AG08396 (cell line): ENCODE measurements around the gene NMUR1.
A peak's percentile ranks its signal among the peaks of the same experiment; 100 is the strongest.

Experiments
- DNase-seq: peaks from one replicate; pipeline ENCODE4 v3.0.0; 2012; ENCODE audit warnings: low spot score, mixed read lengths

NMUR1 gene

GRCh38 chr2:231525248-231526163, 4.7 kb downstream of the NMUR1 start:
- no peak for DNase-seq

- no peak for DNase-seq
Measured at GRCh38 chr2:231524477-231525247, 5.6 kb downstream of the NMUR1 start.

- DNase-seq = no peak
Measured at GRCh38 chr2:231523451-231524285, 6.6 kb downstream of the NMUR1 start.

- peak; percentile 70 for DNase-seq
Measured at GRCh38 chr2:231522418-231523180, 7.6 kb downstream of the NMUR1 start.

- no peak for DNase-seq
Measured at GRCh38 chr2:231521443-231521842, 8.8 kb downstream of the NMUR1 start.

GRCh38 chr2:231519975-231520555, 10.2 kb downstream of the NMUR1 start:
- no peak for DNase-seq

GRCh38 chr2:231518771-231519170, 11.5 kb downstream of the NMUR1 start:
- DNase-seq = no peak

GRCh38 chr2:231515603-231516002, 14.6 kb downstream of the NMUR1 start:
- no peak for DNase-seq

- no peak for DNase-seq
Measured at GRCh38 chr2:231514951-231515297, 15.3 kb downstream of the NMUR1 start.

- DNase-seq = peak; percentile 100
Measured at GRCh38 chr2:231514225-231514950, 15.9 kb downstream of the NMUR1 start.

GRCh38 chr2:231513746-231514224, 16.5 kb downstream of the NMUR1 start:
- no peak for DNase-seq

- no peak for DNase-seq
Measured at GRCh38 chr2:231512222-231512621, 18.0 kb downstream of the NMUR1 start.

- DNase-seq = no peak
Measured at GRCh38 chr2:231503766-231504165, 26.5 kb downstream of the NMUR1 start.

GRCh38 chr2:231502596-231502995, 27.6 kb downstream of the NMUR1 start:
- DNase-seq = no peak

GRCh38 chr2:231497651-231498050, 32.6 kb downstream of the NMUR1 start:
- DNase-seq = no peak

- no peak for DNase-seq
Measured at GRCh38 chr2:231494669-231495068, 35.6 kb downstream of the NMUR1 start.

GRCh38 chr2:231490801-231491200, 39.4 kb downstream of the NMUR1 start:
- DNase-seq = no peak

GRCh38 chr2:231489990-231490389, 40.3 kb downstream of the NMUR1 start:
- DNase-seq = no peak

GRCh38 chr2:231488331-231488730, 41.9 kb downstream of the NMUR1 start:
- no peak for DNase-seq

- no peak for DNase-seq
Measured at GRCh38 chr2:231486851-231487596, 43.2 kb downstream of the NMUR1 start.
